Measurements from ENCODE around the gene MYLK4.

The MYLK4 gene

DNA sequence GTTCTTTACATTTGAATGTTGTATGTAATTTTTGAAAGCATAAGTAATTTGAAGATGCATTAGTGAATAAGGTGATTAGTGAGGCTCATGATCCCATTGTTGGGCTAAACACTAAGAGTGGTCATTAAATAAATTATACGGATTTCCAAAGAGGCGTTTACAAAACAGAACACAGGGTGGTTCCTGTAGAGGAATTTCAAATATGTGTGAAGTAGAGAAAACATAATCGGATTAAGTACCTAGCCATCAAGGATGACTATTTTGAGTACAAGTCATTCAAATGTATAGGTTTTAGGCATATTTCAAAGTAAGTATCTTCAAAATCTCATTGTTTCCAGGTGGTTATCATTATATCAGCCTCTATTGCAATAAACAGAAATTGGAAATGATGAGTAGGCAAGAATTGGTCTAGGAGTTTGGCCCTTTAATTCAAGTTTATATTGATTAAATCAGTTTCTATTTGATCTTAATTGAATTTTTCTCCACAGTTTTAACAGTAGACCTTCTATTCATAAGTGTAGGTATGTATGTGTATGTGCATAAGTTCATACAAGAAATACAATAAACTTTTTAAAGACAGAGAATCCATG is 94.8 kb downstream of the MYLK4 start:
- DNase-seq: no peak

- no peak for DNase-seq
Observed at GRCh38 chr6:2653369-2654032, 97.2 kb downstream of the MYLK4 start.

DNA sequence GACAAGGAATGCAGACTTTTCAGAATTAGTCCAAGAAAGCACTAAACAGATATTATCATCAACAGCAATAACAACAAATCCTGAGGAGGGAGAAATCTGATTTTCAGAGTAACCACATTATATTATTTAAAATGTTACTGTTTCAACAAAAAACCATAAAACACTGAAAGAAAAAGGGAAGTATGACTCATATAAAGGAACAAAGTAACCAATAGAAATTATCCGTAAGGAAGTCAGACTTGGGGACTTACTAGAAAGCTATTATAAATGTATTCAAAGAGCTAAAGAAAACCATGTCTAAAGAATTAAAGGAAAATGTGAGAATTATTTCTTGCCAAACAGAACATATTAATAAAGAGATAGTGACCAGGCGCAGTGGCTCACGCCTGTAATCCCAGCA is 98.1 kb downstream of the MYLK4 start:
- no peak for DNase-seq

- no peak for DNase-seq
Observed at GRCh38 chr6:2651961-2652360, 98.8 kb downstream of the MYLK4 start.

- no peak for DNase-seq
Observed at GRCh38 chr6:2651536-2651935, 99.2 kb downstream of the MYLK4 start.

DNA sequence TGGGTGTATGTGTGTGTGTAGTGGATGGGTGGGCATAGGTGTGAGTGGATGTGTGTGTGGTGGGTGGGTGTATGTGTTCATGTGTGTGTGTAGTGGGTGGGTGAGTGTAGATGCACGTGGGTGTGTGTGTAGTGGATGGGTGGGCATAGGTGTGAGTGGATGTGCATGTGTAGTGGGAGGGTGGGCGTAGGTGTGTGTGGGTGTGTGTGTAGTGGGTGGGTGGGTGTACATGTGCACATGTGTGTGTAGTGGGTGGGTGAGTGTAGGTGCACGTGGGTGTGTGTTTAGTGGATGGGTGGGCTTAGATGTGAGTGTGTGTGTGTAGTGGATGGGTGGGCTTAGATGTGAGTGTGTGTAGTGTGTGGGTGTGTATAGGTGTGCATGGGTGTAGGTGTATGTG is 104.4 kb downstream of the MYLK4 start:
- DNase-seq: no peak

- DNase-seq: no peak
Observed at GRCh38 chr6:2643935-2644539, 106.7 kb downstream of the MYLK4 start.

DNA sequence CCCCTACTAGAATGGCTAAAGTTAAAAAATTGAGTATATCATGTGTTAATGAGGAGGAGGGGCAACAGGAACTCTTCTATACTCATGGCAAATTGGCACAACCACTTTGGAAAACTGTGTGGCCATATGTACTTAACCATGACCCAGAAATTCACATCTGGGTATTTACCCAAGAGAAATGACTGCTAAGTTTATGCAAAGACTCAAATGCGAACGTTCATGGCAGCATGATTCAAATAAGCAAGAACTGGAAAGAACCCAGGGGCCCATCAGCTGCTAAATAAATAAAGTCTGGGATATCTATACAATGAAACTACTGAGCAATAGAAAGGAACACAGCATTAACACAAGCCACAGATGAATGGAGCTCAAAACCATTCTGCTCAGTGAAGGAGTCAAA is 107.6 kb downstream of the MYLK4 start:
- DNase-seq: no peak

DNA sequence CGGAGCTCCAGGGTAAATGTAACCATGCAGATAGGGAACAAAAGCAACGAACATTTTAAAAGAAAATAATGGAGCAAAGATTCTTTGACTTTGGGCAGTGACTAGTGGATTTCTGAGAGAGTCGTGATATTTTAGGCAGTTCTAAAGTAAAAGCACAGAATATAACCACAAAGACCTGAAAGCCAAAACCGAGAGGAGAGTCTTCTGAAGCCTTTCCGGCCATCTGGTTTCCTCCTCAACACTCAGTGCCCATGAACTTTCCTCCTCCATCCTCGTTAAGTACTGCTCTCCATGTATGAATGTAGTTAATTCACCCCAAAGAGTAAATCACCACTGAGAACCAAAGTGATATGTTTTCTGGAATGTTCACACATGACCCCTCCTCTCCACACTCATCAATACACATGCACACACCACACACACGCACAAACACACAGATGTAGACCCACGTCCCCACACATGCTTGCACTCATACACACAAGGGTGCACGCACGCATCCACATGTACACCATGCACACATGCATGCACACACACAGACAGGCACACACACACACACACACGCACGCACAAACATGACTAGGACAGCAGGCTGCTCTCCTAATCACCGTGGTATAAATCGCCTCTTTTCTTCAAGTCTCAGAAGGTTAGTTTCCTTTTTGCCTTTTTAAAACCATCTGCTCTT is 109.5 kb downstream of the MYLK4 start:
- no peak for DNase-seq

DNA sequence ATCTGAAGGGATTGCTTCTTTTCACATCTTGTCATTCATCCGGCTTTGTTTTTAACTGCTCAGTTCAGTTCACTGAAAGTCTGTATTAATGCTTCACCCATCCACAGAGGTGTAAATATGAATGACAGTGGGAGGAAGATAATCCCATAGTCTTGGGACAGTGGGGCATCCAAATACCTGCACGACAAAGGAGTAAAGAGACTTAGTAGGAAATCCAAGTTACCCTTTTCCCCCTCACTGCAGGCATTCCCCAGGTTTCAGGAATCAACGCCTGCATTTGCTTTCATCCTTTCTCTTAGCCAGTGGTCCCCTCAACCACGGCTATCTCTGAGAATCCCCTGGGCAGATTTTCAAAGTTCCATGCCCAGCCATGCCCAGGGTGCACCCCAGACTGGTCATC is 110.2 kb downstream of the MYLK4 start:
- DNase-seq: no peak

- DNase-seq: no peak
Observed at GRCh38 chr6:2639896-2640295, 110.8 kb downstream of the MYLK4 start.

GRCh38 chr6:2639167-2639566 is 111.6 kb downstream of the MYLK4 start:
- DNase-seq: no peak

DNA sequence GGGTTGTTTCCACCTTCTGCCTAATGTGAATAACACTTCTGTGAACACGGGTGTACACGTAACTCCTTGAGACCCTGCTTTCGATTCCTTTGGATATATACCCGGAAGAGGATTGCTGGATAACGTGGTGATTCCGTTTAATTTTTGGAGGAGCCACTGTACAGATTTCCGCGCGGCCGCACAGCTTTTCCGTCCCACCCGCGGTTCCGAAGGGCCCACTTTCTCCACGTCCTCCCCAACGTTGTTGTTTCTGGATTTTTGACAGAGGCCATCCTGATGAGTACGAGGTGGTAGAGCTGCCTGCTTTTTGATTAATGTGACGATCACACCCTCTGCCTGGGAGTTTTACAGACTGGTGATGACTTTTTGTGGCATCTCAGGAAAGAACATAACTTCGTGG is 114.0 kb downstream of the MYLK4 start:
- DNase-seq: no peak

DNA sequence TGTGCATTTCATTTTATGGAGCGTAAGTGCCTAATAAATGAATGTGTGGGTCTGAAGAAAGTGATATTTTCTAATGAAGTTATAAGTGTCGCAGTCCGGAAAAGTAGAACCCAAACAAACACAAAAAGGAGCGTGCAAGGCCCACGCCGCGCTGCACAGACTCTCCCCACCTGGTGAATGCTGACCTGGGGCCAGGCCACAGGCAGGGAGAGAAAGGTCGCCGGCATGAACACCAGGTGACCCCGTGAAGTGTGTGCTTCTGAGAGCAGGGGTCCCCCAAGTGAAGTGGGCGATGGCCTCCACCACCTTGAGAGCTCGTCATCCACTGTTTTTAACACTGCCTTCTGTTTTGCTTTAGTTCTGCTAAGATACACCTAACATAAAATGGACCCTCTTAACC is 114.8 kb downstream of the MYLK4 start:
- no peak for DNase-seq

GRCh38 chr6:2634139-2634964 is 116.4 kb downstream of the MYLK4 start:
- peak; percentile 89 for DNase-seq

- DNase-seq: no peak
Observed at GRCh38 chr6:2633736-2634135, 117.0 kb downstream of the MYLK4 start.

DNA sequence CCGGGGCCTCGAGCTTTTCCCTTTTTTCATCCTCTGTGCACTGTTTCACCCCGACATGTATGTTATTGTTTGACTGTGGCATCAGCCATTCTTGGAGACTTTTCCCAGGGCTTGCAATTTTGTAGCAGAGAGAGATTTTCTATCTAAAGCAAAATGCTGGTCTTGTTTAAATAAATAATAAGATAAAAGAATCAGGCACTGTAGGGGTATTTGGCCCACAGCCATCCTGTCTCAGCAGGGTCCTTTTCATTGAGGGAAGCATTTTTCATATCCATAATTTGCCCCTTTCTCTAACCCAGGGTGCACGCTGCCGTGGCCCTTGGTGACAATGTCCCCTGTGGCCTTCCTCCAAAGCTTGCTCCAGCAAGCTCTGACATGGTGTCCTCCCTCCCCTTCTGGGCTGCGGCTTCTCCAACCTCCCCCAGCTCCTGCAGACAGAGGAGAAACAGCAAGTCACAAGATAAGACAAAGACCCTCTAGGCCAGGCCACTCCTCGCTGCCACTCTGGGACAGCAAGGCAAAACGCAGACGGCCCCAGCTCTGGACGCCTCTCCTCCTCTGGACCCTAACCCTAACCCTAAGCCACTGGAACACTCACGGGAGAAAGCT is 117.6 kb downstream of the MYLK4 start:
- DNase-seq: no peak

GRCh38 chr6:2632368-2632767 is 118.4 kb downstream of the MYLK4 start:
- no peak for DNase-seq

DNA sequence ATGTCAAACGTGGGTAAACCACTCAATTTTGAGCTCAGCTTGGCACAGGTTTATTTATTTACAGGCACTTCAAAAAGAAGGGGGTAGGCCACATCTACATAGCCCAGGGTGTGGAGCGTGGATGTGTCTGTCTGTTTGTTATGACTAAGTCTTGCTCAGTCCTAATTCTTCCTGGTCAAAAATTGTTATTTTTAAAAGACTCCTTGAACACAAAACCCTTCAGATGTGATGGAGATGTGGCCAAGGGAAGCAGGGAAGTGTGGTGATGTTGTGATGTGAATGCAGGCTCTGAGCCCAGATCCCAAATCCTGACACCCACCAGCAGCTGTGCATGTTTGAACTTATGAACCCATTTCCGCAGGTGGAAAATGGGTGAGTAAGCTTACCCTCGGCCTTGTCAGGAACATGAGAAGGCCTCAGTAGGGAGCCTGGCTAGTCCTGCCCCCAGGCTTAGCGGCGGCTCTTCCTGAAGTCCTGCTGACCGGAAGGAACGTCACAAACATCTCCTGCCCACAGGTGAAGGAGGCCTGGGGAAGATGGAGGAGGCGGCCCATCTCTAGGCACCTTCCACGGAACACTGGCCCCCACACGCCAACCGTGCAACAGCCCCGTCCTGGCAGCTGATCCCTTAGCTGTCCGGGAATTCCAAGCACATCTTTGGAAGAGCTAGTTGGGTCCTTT is 119.7 kb downstream of the MYLK4 start:
- no peak for DNase-seq

DNA sequence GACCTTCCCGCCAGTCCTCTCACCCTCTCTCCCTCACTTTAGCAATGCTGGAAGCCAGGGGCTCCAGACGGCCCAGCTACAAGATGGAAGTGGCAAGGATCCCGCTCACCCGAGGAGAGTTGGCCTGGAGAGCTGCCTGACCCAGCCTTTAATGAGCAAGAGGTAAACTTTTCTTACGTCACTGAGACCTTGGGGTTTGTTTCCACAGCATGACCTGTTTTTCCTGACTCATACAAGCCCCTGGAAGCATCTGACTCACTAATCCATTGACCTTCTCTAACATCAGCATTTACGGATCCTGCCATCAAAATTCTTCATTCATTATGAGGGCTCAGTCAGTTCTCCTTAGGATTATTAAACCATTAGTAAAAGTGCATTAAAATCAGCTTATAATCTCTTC is 120.4 kb downstream of the MYLK4 start:
- no peak for DNase-seq

DNA sequence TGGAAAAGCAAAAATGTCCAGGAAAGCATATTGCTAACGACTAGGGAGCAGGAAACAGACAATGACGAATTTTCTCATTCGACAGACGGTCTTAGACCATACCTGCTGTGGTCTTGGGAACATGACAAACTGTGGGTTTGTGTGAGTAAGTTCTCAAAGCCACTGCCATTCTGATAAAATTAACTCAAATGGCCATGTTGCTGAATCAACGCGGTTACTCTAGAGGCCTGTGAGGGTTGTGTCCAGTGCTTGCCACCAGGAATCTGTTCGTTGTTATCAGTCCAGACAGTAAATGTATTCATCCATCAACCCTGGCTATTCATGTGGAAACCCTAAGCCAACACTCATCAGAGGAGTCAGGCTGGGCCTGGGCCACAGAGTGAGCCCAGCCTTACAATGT is 124.3 kb downstream of the MYLK4 start:
- no peak for DNase-seq

GRCh38 chr6:2625581-2625980 is 125.1 kb downstream of the MYLK4 start:
- DNase-seq: no peak
